ENCODE measurements around the gene RBM4. TPM values are rescaled to one million over a fixed set of nuclear protein-coding genes. Genes with fewer than 3 reads are reported as not detected.

RBM4 gene
- total and polyA plus RNA-seq, 2 of the 13 experiments (the other 11 are each of a cell fraction or from before 2014, with no cell fraction given) = 126 to 136 TPM

GRCh38 chr11:66677599-66678375 is 39.3 kb downstream of the RBM4 start, which contains the start of gene RBM4B (continued):
- TF ChIP-seq KIAA2018 (CRISPR knock-in tag; IDR thresholded peaks at IDR 0.05; ENCODE audit: borderline replicate concordance) = no peak
- TF ChIP-seq NCOA2 (CRISPR knock-in tag; IDR thresholded peaks at IDR 0.05) = peak; percentile 41; the same call in 1 of the 2 replicates
- no peak; the same call in 1 of the 2 replicates for TF ChIP-seq ZNF350 (CRISPR knock-in tag; IDR thresholded peaks at IDR 0.05; ENCODE audit: borderline replicate concordance, low read depth)
- peak; percentile 94 for TF ChIP-seq POLR2G (IDR thresholded peaks at IDR 0.05; ENCODE audit: low read depth, low read length)
- no peak for TF ChIP-seq MIER2 (CRISPR knock-in tag; IDR thresholded peaks at IDR 0.05)
- TF ChIP-seq POLR2AphosphoS5 (IDR thresholded peaks at IDR 0.05; ENCODE audit: low read depth, low read length) = peak; percentile 81
- TF ChIP-seq ELF1 (CRISPR knock-in tag; IDR thresholded peaks at IDR 0.05) = peak; percentile 50
- TF ChIP-seq SAP130 (CRISPR knock-in tag; IDR thresholded peaks at IDR 0.05; ENCODE audit: low read depth) = peak; percentile 81
- TF ChIP-seq KLF15 (CRISPR knock-in tag; IDR thresholded peaks at IDR 0.05; ENCODE audit: borderline replicate concordance) = no peak; the same call in 1 of the 2 replicates
- peak; percentile 90 for TF ChIP-seq MAX (IDR thresholded peaks at IDR 0.05)
- TF ChIP-seq ZNF282 (IDR thresholded peaks at IDR 0.05; ENCODE audit: partially characterized antibody) = no peak
- TF ChIP-seq FOXK1 (CRISPR knock-in tag; IDR thresholded peaks at IDR 0.05; ENCODE audit: borderline replicate concordance, low read depth) = 0 out of 2 replicates have a peak, but pooled peaks have one; percentile 10
- TF ChIP-seq ZC3H4 (CRISPR knock-in tag; IDR thresholded peaks at IDR 0.05; ENCODE audit: borderline replicate concordance) = no peak
- TF ChIP-seq IKZF5 (CRISPR knock-in tag; IDR thresholded peaks at IDR 0.05) = no peak; the same call in 1 of the 2 replicates
- no peak for TF ChIP-seq PRPF4 (IDR thresholded peaks at IDR 0.05; ENCODE audit: low read depth, low read length, poor library complexity, severe bottlenecking)
- TF ChIP-seq ZNF775 (CRISPR knock-in tag; IDR thresholded peaks at IDR 0.05; ENCODE audit: borderline replicate concordance) = no peak
- TF ChIP-seq RXRB (CRISPR knock-in tag; IDR thresholded peaks at IDR 0.05; ENCODE audit: borderline replicate concordance) = peak; percentile 41; the same call in 1 of the 2 replicates
- no peak for TF ChIP-seq NR0B2 (CRISPR knock-in tag; IDR thresholded peaks at IDR 0.05)
- 0 out of 2 replicates have a peak, but pooled peaks have one; percentile 4 for TF ChIP-seq HNF4A (CRISPR knock-in tag; IDR thresholded peaks at IDR 0.05)

Data from HepG2 (cell line).